Measurements from ENCODE around the gene OR13G1. TPM values are rescaled to one million over a fixed set of nuclear protein-coding genes. Genes with fewer than 3 reads are reported as not detected.

OR13G1 gene
- polyA plus RNA-seq, 4 donors: not detected

Other genes starting within 250 kb of the OR13G1 start
- gene OR2B11, start 221.6 kb downstream of the OR13G1 start, polyA plus RNA-seq (ENCODE audit: insufficient read length in 4 of 4): under 1 TPM in 3 of 4 donors, not detected in 1; 0.01 to 0.07 (median 0.04) TPM
- 1 to 10 TPM in 1 of 4 donors, under 1 TPM in 3; 0.66 to 1.2 (median 0.92) TPM for gene OR2C3, start 143.3 kb downstream of the OR13G1 start, polyA plus RNA-seq (ENCODE audit: insufficient read length in 4 of 4)
- under 1 TPM; 0.46 to 0.89 (median 0.64) TPM for gene GCSAML, start 130.6 kb downstream of the OR13G1 start, polyA plus RNA-seq (ENCODE audit: insufficient read length in 4 of 4)
- gene OR2G2, start 91.4 kb downstream of the OR13G1 start, polyA plus RNA-seq (ENCODE audit: insufficient read length in 4 of 4): not detected
- not detected for gene OR2G3, start 74.2 kb downstream of the OR13G1 start, polyA plus RNA-seq (ENCODE audit: insufficient read length in 4 of 4)
- not detected for gene OR6F1, start 36.9 kb upstream of the OR13G1 start, polyA plus RNA-seq (ENCODE audit: insufficient read length in 4 of 4)
- not detected for gene OR14K1, start 58.9 kb upstream of the OR13G1 start, polyA plus RNA-seq (ENCODE audit: insufficient read length in 4 of 4)
- gene OR14A2, start 68.4 kb upstream of the OR13G1 start, polyA plus RNA-seq (ENCODE audit: insufficient read length in 4 of 4): not detected
- gene OR1C1, start 80.8 kb upstream of the OR13G1 start, polyA plus RNA-seq (ENCODE audit: insufficient read length in 4 of 4): under 1 TPM in 1 of 4 donors, not detected in 3; 0.17 TPM
- not detected for gene OR14A16, start 144.4 kb upstream of the OR13G1 start, polyA plus RNA-seq (ENCODE audit: insufficient read length in 4 of 4)
- not detected for gene OR11L1, start 162.2 kb upstream of the OR13G1 start, polyA plus RNA-seq (ENCODE audit: insufficient read length in 4 of 4)
- 1 to 10 TPM; 1.3 to 2.3 (median 1.4) TPM for gene TRIM58, start 177.4 kb upstream of the OR13G1 start, polyA plus RNA-seq (ENCODE audit: insufficient read length in 4 of 4)
- gene OR2W3, start 215.8 kb upstream of the OR13G1 start, polyA plus RNA-seq (ENCODE audit: insufficient read length in 4 of 4): under 1 TPM in 3 of 4 donors, not detected in 1; 0.33 to 0.38 (median 0.36) TPM
- gene OR2T8, start 240.5 kb upstream of the OR13G1 start, polyA plus RNA-seq (ENCODE audit: insufficient read length in 4 of 4): not detected
- gene OR2AJ1, start 245.2 kb upstream of the OR13G1 start, polyA plus RNA-seq (ENCODE audit: insufficient read length in 4 of 4): not detected